NOMO-1 (cell line): ENCODE results near the gene CELA2B.
"Not testable (repeated sequence)": the region's sequence is repeated elsewhere in the genome, so short reads cannot be mapped to it uniquely, and the experiment has no call there.

ENCODE experiments used
- DNase-seq, 2 experiments: peaks; one replicate each; lab custom pipeline; 2025; ENCODE audit not compliant: unreplicated experiment in 2 of 2; lab: John Stamatoyannopoulos, UW

Gene CELA2B

GRCh38 chr1:15444468-15445389 lies 31.2 kb upstream of the CELA2B start:
- no peak for DNase-seq

GRCh38 chr1:15445390-15446122 lies 30.3 kb upstream of the CELA2B start:
- DNase-seq, result no peak

- DNase-seq, result no peak
These were observed 29.7 kb upstream of the CELA2B start for GRCh38 chr1:15446212-15446611.

- no peak for DNase-seq
These were observed 26.9 kb upstream of the CELA2B start for GRCh38 chr1:15448877-15449462.

GRCh38 chr1:15449567-15449966 lies 26.3 kb upstream of the CELA2B start:
- no peak for DNase-seq

- no peak for DNase-seq
These were observed 24.7 kb upstream of the CELA2B start for GRCh38 chr1:15451014-15451722.

- DNase-seq, result no peak
These were observed 23.7 kb upstream of the CELA2B start for GRCh38 chr1:15452216-15452615.

GRCh38 chr1:15452866-15453571 lies 22.9 kb upstream of the CELA2B start:
- no peak for DNase-seq

- DNase-seq, result no peak
These were observed 22.2 kb upstream of the CELA2B start for GRCh38 chr1:15453734-15454133.

GRCh38 chr1:15454256-15454655 lies 21.6 kb upstream of the CELA2B start:
- no peak for DNase-seq

GRCh38 chr1:15455522-15455921 lies 20.4 kb upstream of the CELA2B start:
- DNase-seq, result peak; percentile 60 to 68

GRCh38 chr1:15456313-15456954 lies 19.5 kb upstream of the CELA2B start, which contains the start of gene CELA2A:
Gene CELA2A (plus strand): TSS chr1:15456732. CDS start chr1:15456754, 22 bp downstream.
- no peak for DNase-seq

GRCh38 chr1:15457585-15457984 lies 18.3 kb upstream of the CELA2B start:
- no peak for DNase-seq

- DNase-seq, result not testable (repeated sequence)
These were observed 17.5 kb upstream of the CELA2B start for GRCh38 chr1:15458388-15458787.

GRCh38 chr1:15459771-15460707 lies 15.9 kb upstream of the CELA2B start:
- peak in 1 of 2 experiments; percentile 44 for DNase-seq

GRCh38 chr1:15460708-15461095 lies 15.2 kb upstream of the CELA2B start:
- DNase-seq, result no peak

GRCh38 chr1:15463064-15463800 lies 12.7 kb upstream of the CELA2B start:
- not testable (repeated sequence) for DNase-seq

GRCh38 chr1:15463926-15464322 lies 12.0 kb upstream of the CELA2B start:
- DNase-seq, result not testable (repeated sequence)
